HG03439 (cell line): ENCODE results near the gene LPIN2.

Experiments used
- ATAC-seq: cut with Tn5 transposase; IDR thresholded peaks from one replicate; pipeline ENCODE4 v1.9.1; 2021; ENCODE audit warnings: mild to moderate bottlenecking, moderate library complexity; ENCODE audit not compliant: unreplicated experiment

Gene LPIN2

GRCh38 chr18:2967357-2967756, 45.6 kb downstream of the LPIN2 start:
- no peak for ATAC-seq

GRCh38 chr18:2966560-2966959, 46.4 kb downstream of the LPIN2 start:
- no peak for ATAC-seq

GRCh38 chr18:2965797-2966196, 47.1 kb downstream of the LPIN2 start:
- no peak for ATAC-seq

- ATAC-seq: no peak
These were observed 48.5 kb downstream of the LPIN2 start for GRCh38 chr18:2964361-2965010.
